Inferior parietal cortex (tissue), 1 donor: ENCODE measurements around the gene EPHB3.

Experiments
- DNase-seq: peaks from one replicate; pipeline ENCODE4 v3.0.0-alpha.2; 2016; ENCODE audit errors: extremely low spot score

The EPHB3 gene

GRCh38 chr3:184561061-184561912 is at the start of gene EPHB3:
EPHB3 (plus strand) TSS chr3:184561785; CDS start chr3:184562236, 451 bp downstream.
- peak; percentile 98 for DNase-seq

DNA sequence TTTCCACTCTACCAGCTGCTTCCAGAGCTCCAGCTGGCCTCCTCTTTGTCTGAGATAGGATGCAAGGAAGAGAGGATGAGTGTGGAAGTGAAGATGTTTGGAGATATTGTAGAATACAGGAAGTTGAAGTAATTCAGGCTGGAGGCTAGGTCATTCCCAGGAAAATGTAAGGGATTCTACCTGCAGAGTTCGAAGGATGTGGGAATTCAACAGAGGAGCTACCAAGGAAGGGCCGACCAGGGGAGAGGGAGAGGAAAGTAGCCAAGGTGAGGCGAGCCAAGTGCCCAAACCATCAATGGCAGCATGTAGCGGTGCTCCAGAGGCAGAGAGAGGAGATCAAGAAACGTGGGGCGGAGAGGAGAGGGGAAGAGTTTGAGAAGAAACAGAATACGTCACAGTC is 49.0 kb upstream of the EPHB3 start:
- DNase-seq, result no peak

DNA sequence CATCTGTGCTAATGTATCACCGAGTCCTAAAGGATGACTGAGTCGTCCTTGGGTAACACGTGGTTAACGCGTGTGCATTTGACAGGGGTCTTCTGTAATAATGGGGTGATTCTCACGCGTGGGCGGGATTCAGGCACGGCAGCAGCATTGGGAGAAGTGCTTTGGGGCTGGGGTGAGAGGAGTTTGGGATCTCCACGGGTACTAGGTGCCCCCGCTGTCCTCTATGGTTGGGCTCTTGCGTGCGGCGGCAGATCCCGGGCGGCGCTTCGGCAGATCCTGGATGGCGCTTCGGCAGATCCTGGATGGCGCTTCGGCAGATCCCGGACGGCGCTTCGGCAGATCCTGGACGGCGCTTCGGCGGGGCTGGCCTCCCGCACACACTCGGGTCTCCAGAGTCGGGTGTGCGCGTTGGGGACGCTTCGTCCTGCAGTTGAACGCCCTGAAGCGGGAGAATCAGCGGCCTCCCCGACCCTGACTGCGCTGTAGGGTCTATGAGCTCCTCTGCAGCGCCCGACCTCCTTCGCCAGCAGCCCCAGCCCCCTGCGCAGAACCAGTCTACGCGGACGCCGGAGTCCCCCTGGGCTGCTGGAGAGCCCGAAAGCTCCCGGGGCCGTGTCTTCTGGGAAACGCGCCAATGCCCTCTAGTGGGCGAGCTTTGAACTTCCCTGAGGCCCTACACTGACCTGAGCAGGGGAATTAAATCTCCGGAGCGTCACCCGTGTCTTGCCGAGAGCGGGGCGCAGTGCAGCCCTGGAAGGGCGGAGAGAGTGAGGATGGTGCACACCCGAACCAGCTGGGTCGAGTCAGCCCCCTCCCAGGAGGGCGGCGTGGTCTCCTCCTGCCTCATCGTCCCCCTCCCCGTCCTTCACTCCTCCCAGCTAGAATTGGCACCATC is 48.1 kb upstream of the EPHB3 start:
- DNase-seq, result peak; percentile 78

DNA sequence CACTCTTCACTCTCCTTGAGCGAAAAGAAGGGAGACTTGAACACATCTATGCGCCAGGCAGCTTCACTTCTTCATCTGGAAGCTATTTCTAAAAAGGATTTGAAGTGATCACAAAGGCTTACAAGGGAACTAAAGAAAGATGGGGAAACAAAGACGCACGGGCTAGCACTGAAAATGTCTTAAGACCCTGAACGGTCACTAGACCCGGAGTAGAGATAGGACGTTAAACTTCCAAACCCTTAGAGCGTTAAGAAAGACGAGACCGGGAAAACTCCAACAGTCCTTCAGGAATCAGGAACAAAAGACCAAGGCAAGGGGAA is 47.5 kb upstream of the EPHB3 start:
- DNase-seq, result no peak

GRCh38 chr3:184523825-184524615 is 37.6 kb upstream of the EPHB3 start:
- no peak for DNase-seq

- no peak for DNase-seq
Measured at GRCh38 chr3:184524981-184525336, 36.6 kb upstream of the EPHB3 start.

DNA sequence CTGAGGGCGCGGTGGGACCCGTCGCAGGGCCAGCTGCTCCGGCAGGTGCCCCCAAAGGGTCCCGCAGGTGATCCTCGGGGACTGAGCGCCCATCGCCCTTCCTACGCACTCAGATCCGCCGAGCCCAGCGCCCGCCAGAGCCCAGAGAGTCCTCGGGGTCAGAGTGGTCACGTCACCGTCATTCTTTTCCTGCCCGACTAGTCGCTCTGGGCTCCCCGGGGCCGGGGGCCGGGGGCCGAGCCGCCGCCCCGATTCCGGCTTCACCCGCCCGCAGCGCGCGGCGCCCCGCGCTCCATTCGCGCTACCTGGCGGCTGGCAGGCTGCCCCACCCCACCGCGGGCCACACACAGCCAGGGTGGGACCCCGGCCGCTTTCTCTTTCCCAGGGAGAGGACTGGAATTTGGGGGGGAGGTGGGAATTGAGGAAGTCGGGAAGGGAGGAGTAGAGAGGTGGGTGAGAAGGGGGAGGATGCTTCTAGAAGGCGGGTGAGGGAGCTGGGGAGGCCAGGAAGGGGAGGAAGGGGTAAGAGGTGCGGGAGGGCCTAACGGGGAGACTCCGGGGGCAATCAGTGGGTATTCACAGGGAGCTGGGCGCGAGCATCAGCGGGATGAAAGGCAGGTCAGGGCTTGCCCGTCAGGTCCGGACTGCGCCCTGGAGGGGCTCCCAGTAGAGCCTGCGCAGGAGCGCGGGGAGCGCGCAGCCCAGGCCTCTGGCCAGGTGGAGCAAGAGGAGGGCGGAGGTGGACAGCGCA is 36.1 kb upstream of the EPHB3 start:
- DNase-seq, result no peak

DNA sequence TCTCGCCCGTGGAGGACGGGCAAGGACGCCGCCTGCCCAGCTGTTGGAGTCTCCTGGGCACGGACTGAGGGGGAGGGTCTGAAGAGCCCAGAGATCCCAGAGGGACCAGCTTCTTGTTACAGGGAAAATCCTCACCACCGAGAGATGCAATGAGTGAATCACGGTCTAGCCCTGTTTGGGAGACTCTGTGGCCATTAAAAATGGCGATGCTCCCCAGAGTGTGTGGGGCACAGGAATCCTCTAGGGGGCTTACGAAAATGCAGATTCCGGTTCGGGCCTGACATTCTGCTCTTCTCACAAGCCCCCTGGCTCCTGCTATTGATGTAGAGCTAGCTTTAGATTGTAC is 35.5 kb upstream of the EPHB3 start:
- no peak for DNase-seq

DNA sequence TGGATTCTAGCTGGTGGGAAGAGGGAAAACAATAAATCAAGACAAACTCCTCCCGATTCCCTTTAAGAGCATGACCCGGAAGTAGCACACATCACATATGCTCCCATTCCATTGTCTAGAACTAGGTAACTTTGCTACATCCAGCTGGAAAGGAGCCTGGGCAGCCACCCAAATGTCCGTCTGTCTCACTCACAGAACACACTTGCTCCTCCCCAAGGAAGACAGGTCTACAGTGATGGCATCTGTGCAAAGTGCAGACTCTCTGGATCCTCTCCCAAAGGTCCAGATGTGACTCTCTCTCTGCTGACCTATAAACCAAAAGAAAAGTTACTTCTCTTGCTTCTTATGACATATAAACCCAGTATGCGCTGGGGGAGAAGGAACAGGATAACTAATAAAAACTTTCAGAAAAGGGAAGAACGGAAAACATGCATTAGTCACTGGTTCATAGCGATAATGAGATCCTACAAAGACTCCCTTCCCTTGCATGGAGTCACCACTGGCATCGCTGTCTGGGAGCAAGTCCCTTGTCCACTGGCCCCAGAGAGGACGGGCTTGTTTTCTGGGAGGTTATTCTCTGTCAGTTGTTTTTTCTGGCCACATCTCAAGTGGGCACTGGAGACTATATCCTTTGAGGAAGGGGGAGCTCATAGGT is 29.8 kb upstream of the EPHB3 start:
- DNase-seq, result no peak

DNA sequence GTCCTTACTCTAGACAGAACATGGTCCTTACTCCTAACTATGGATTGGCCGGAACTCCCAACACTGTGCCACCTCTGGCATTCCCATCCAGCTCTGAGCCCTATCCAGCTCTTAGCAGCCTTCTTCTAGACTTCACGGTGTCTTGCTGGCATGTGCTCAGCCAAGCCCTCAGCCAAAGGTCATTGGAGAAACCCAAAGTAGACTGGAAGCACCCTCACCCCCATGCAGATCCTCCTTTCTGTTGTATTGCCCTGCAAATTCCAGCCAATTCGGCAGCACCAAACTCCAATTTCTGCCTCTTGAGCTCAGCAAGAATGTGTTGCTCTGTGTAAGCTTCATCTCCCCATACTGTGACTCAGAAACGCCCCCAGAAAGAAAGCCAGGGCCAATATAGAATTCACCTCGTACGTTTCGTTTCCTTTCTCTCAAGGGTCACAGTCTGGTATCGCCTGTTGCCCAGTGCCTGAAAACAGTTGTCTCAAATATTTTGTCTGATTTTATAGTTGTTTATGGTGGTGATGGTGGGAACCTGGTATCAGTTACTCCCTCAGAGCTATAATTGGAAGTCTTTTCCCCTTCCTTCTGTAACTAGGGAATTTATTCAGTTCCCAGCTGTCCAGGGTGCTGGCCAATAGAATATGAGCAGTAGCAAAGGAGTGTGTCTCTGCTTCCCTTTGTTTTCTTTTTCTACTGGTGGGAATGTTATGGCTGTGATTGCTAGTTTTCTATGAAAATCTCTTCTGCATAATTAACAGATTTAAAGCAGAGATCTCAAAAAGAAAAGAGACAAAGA is 28.4 kb upstream of the EPHB3 start:
- DNase-seq, result no peak

DNA sequence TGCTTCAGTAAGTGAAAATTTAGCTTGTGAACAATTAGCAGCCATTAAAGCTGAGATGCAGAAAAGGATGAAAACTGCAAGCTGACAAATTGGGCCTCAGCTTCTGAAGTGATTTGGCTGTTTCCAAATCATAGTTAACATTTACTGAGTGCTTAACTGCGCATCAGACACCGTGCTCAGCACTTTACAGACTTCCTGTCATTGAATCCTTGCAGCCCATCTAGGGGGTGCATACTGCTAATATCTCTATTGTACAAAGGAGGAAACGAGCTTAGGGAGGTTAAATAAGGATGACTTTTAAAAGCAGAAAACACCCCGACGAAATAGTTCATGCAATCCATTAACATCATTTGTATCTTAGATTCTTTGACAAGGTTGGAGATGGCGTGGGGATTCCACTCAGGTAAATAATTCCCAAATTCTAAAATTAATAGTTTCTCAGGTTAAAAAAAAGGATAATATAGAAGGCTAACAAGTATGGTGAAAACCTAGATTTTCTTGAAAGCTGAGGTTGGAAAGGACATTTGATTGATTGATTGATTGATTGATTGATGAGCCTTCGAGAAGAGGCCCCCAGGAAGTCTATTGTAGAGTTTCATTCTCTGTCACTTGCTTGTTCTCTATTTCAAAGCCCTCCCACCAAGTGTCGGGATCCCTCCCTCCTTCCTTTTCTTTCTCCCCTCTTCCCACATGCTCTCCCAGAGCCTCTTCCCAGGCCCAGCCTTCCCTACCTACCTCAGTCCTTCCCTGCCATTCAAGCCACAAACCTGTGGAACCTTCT is 23.5 kb upstream of the EPHB3 start:
- DNase-seq, result peak; percentile 44

DNA sequence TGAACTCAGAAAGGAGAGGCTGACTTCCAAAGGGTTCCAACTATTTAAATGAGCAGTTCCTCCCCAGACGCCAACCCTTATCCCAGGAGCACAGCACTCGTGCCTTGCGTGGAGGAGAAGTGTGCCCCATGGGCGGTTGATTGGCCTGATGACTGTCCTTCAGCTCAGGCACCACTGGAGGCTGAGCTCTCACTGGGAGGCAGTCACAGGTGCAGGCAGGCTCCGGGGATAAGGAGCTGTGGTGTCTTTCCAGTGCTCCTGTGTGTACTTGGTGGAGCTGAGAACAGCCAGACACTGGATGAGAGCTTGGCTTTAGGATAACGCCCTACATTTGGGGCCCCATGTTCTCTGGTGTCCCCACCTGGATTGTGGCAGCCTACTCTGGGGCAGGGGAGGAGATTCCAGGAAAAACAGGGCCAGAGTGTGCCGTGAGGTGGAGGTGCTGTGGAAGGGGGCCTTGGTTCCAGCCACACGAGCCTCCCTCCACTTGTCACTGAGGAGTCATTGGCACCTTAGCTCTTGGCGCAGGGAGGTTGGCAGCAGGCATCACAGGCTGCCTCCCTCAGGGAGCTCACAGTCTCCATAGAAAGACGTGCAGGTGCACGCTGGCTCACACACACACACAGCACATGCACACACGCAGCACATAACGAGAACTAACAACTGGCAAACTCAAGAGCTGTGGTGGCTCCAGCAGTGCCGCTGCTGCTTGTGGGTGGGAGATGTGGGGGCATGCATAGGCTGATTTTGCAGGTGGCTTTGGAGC is 22.7 kb upstream of the EPHB3 start:
- DNase-seq, result no peak

DNA sequence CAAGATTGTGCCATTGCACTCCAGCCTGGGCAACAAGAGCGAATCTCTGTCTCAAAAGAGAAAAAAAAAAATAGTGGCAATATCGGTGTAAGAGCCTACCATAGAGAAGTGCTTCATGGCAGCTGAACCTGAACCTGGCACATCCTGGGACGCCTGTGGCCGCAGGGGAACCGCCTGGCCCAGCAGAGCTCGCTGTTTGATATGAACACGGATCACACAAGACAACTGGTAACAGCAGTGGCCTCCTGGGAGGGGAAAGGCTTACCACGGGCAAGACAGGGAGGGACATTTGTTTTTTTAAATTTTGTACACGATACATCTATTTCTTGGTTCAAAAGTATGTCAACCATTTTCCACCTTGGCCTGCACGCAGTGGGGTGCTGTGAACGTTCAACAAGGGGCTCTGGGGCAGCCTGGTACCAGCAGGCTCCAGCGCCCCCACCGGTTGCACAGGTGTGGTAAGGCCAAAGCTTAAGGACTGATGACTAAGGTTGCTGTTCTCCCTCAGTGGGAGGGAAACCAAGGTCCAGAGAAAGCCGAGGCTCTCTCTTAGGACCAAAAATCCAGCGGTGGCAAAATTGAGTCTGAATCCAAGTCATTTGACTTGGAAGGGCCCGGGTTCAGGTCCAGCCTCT is 21.7 kb upstream of the EPHB3 start:
- no peak for DNase-seq

- no peak for DNase-seq
Measured at GRCh38 chr3:184540777-184541681, 20.6 kb upstream of the EPHB3 start.

DNA sequence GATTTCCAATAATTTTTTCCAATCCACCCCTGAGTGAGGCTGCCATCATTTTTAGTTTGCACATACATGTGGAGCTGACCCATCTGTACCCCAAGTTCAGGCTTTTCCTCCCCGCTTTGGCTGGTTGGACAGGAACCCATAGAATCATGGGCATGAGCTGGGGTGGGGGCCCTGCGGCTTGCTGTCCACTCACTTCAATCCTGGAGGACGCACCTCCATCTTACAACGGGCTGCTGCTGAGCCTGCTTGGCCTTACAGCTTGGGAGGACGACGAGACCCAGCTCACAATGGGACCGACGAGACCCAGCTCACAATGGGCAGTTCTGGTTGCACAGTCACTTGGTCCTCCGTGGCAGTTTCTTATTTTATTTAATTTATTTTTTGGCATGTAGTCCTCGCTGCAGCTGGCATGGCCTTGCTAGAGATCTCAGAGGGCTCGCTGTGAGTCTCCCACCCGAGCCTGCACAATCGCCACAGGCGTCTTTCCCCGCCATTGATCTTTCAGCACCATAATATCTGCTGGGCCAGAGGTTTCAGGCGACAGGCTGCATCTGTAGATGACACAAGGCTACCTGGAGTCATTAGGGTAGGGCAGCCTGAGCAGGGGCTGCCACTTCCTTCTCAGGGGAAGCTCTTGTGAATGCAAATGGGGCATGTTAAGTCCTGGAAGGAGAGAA is 19.6 kb upstream of the EPHB3 start:
- DNase-seq, result no peak

DNA sequence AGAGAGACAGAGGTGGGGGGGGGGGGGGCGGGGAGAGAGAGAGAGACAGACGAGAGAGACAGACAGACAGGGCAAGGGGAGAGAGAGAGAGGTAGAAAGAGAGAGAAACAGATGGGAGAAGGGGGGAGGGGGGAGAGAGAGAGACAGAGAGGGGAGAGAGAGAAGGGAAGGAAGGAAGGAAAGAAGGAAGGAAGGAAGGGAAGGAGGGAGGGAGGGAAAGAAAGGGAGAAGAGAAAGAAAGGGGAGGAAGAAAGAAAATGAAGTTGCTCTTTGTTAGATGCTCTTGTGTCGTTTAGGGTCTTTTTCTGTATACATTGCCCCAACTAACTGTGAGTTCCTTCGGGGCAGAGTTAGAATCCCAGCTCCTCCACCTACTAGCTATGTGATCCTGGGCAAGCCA is 19.0 kb upstream of the EPHB3 start:
- DNase-seq, result no peak

- no peak for DNase-seq
Measured at GRCh38 chr3:184543256-184543655, 18.3 kb upstream of the EPHB3 start.
